Activated CD4-positive, alpha-beta T cell treated with anti-CD3 and anti-CD28 coated beads for 4 hours (primary cell): ENCODE measurements around the gene MED13L.
A peak's percentile ranks its signal among the peaks of the same experiment; 100 is the strongest.

Experiments used
- DNase-seq, 2 donors: peaks; one replicate each; pipeline ENCODE4 v3.0.0-alpha.2; 2020

The MED13L gene

GRCh38 chr12:116210131-116210530, 67.4 kb downstream of the MED13L start:
- no peak for DNase-seq

GRCh38 chr12:116209503-116209902, 68.0 kb downstream of the MED13L start:
- no peak for DNase-seq

GRCh38 chr12:116207274-116207673, 70.2 kb downstream of the MED13L start:
- DNase-seq: no peak

GRCh38 chr12:116206828-116207227, 70.7 kb downstream of the MED13L start:
- DNase-seq: no peak

- DNase-seq: no peak
Measured at GRCh38 chr12:116204785-116205184, 72.7 kb downstream of the MED13L start.

- DNase-seq: no peak
Measured at GRCh38 chr12:116204169-116204568, 73.3 kb downstream of the MED13L start.

GRCh38 chr12:116202940-116203339, 74.6 kb downstream of the MED13L start:
- DNase-seq: no peak

GRCh38 chr12:116202433-116202832, 75.1 kb downstream of the MED13L start:
- no peak for DNase-seq

GRCh38 chr12:116201908-116202307, 75.6 kb downstream of the MED13L start:
- no peak for DNase-seq

- no peak for DNase-seq
Measured at GRCh38 chr12:116201359-116201758, 76.1 kb downstream of the MED13L start.

GRCh38 chr12:116200812-116201211, 76.7 kb downstream of the MED13L start:
- no peak for DNase-seq

GRCh38 chr12:116199160-116199706, 78.3 kb downstream of the MED13L start:
- DNase-seq: no peak

- no peak for DNase-seq
Measured at GRCh38 chr12:116196752-116197718, 80.5 kb downstream of the MED13L start.

- no peak for DNase-seq
Measured at GRCh38 chr12:116196226-116196625, 81.3 kb downstream of the MED13L start.

GRCh38 chr12:116194935-116195431, 82.5 kb downstream of the MED13L start:
- DNase-seq: peak; percentile 52 to 60

GRCh38 chr12:116189692-116190091, 87.8 kb downstream of the MED13L start:
- no peak for DNase-seq

- no peak for DNase-seq
Measured at GRCh38 chr12:116188581-116188980, 88.9 kb downstream of the MED13L start.

- no peak for DNase-seq
Measured at GRCh38 chr12:116187151-116187511, 90.4 kb downstream of the MED13L start.

- no peak for DNase-seq
Measured at GRCh38 chr12:116186482-116187150, 90.9 kb downstream of the MED13L start.

- DNase-seq: no peak
Measured at GRCh38 chr12:116184763-116185162, 92.7 kb downstream of the MED13L start.

- DNase-seq: no peak
Measured at GRCh38 chr12:116183741-116184141, 93.8 kb downstream of the MED13L start.

- DNase-seq: no peak
Measured at GRCh38 chr12:116182359-116183063, 95.0 kb downstream of the MED13L start.

- no peak for DNase-seq
Measured at GRCh38 chr12:116180448-116180847, 97.0 kb downstream of the MED13L start.
